ENCODE data around the gene MICALL2.

GRCh38 chr7:1485156-1485555 is 25.9 kb upstream of the MICALL2 start:
- TF ChIP-seq EZH2 (IDR thresholded peaks at IDR 0.05; ENCODE audit: low read length, missing control alignments) (no peak), CTCF (conservative IDR thresholded peaks at IDR 0.05 in 1 of 2, IDR thresholded peaks at IDR 0.05 in 1 of 2; ENCODE audit: low read depth in 1 of 2, low read length in 2 of 2) (no peak)

Measured in fibroblast of lung (primary cell).